HepG2 (cell line): Measurements from ENCODE around the gene CCDC30. TPM values are rescaled to one million over a fixed set of nuclear protein-coding genes. Genes with fewer than 3 reads are reported as not detected.

ENCODE experiments used
- ATAC-seq: fragments of 200-7000 bp; cut with Tn5 transposase; 3 replicates; pipeline ENCODE4 v1.9.1; 2020; ENCODE audit warnings: mild to moderate bottlenecking, moderate library complexity
- BruUV-seq: library from RNA; stranded (reverse); fragments of 400-500 nt; replicated peaks from 2 replicates; lab custom pipeline; 2021; lab: Mats Ljungman, UMichigan
- CTCF ChIA-PET: fragments of 300-600 bp; formaldehyde crosslinking; extraction: SDS; loops from one replicate; lab custom pipeline; 2021; ENCODE audit warnings: low total read pairs, inconsistent platforms, low intra/inter-chr PET ratio; lab: Yijun Ruan, JAX
- POLR2A ChIA-PET: fragments of 350-600 bp; sonication (Branson Sonifier 250); formaldehyde crosslinking; loops from one replicate; lab custom pipeline; 2020; ENCODE audit warnings: antibody characterized with exemption, inconsistent platforms; lab: Yijun Ruan, JAX
- DNase-seq: peaks from one replicate; pipeline ENCODE4 v3.0.0-alpha.2; 2015; ENCODE audit warnings: low spot score
- FAIRE-seq: peaks from 3 replicates; lab custom pipeline; 2011; peaks lifted over from hg19 to GRCh38; lab: Jason Lieb, UNC
- H2AFZ ChIP-seq: one replicate; pipeline ENCODE4 v1.6.1; 2011; ENCODE audit warnings: low read length, inconsistent platforms
- H3K27ac ChIP-seq: fragments of 300-600 bp; 3 replicates; pipeline ENCODE4 v1.8.0; 2011; ENCODE audit warnings: mixed run types, mild to moderate bottlenecking, mixed read lengths, low read length, inconsistent platforms; ENCODE audit not compliant: insufficient read depth; ENCODE audit errors: extremely low read length
- H3K27me3 ChIP-seq, 2 experiments: fragments of 200-600 bp in 1 of 2; 2 replicates in 1 of 2; 3 replicates in 1 of 2; pipeline versions ENCODE4 v1.6.0 to v1.8.0; 2011; ENCODE audit warnings: low read length in 2 of 2, mild to moderate bottlenecking in 2 of 2, moderate library complexity in 2 of 2, inconsistent platforms in 1 of 2; ENCODE audit not compliant: insufficient read depth in 2 of 2, control insufficient read depth in 1 of 2
- H3K36me3 ChIP-seq, 2 experiments: fragments of 200-600 bp in 1 of 2; replicated peaks in 1 of 2; 2 replicates in 1 of 2; 3 replicates in 1 of 2; pipeline versions ENCODE4 v1.5.1 to v1.8.0; 2011; ENCODE audit warnings: low read length in 2 of 2, inconsistent platforms in 1 of 2; ENCODE audit not compliant: insufficient read depth in 2 of 2, control insufficient read depth in 1 of 2
- H3K4me1 ChIP-seq: 2 replicates; pipeline ENCODE4 v1.5.1; 2012; ENCODE audit warnings: low read length, inconsistent platforms; ENCODE audit not compliant: insufficient read depth
- H3K4me2 ChIP-seq: 2 replicates; pipeline ENCODE4 v1.6.0; 2011; ENCODE audit warnings: low read depth, low read length, inconsistent platforms
- H3K4me3 ChIP-seq, 3 experiments: fragments of 200-600 bp in 1 of 3; sonication (generic), shearing (Covaris generic) in 1 of 3; replicated peaks in 1 of 3; 2 replicates each; pipeline ENCODE4 v1.5.1; 2011 to 2016; ENCODE audit warnings: low read length in 3 of 3, inconsistent platforms in 2 of 3, low read depth in 2 of 3, mild to moderate bottlenecking in 2 of 3, control low read depth in 1 of 3, mixed read lengths in 1 of 3; ENCODE audit not compliant: insufficient read depth in 1 of 3
- H3K79me2 ChIP-seq: one replicate; pipeline ENCODE4 v1.6.1; 2011; ENCODE audit warnings: low read length, inconsistent platforms; ENCODE audit not compliant: insufficient read depth
- H3K9ac ChIP-seq: 2 replicates; pipeline ENCODE4 v1.6.0; 2011; ENCODE audit warnings: mild to moderate bottlenecking, low read depth, low read length, inconsistent platforms; ENCODE audit not compliant: insufficient read depth
- H3K9me3 ChIP-seq: 2 replicates; pipeline ENCODE4 v1.5.1; 2012; ENCODE audit warnings: mild to moderate bottlenecking, low read length
- H4K20me1 ChIP-seq: 2 replicates; pipeline ENCODE4 v1.6.0; 2011; ENCODE audit warnings: inconsistent platforms, mild to moderate bottlenecking, low read length, moderate library complexity; ENCODE audit not compliant: insufficient read depth
- BRCA1 ChIP-seq: sonication (generic); formaldehyde crosslinking; IDR thresholded peaks from 2 replicates; pipeline ENCODE4 v1.4.0; 2020; ENCODE audit warnings: missing genetic modification reagents
- CCAR2 ChIP-seq: fragments of 200-400 bp; formaldehyde crosslinking; optimal IDR thresholded peaks from 2 replicates; pipeline ENCODE3; 2018; ENCODE audit warnings: low read depth, mild to moderate bottlenecking, low read length, moderate library complexity
- CEBPB ChIP-seq: IDR thresholded peaks from 2 replicates; pipeline ENCODE4 v1.6.1; 2011; ENCODE audit warnings: low read depth, low read length, improper control_type of control experiment, borderline replicate concordance
- CEBPG ChIP-seq: IDR thresholded peaks from 2 replicates; pipeline ENCODE4 v1.6.1; 2016
- HNF4A ChIP-seq: sonication (generic); formaldehyde crosslinking; IDR thresholded peaks from 2 replicates; pipeline ENCODE4 v1.4.0; 2020; ENCODE audit warnings: missing genetic modification reagents
- HNF4G ChIP-seq, 2 experiments: sonication (generic) in 1 of 2; formaldehyde crosslinking in 1 of 2; IDR thresholded peaks; 2 replicates each; pipeline versions ENCODE4 v1.4.0 to v1.6.1; 2011 to 2020; ENCODE audit warnings: borderline replicate concordance in 2 of 2, low read depth in 2 of 2, mild to moderate bottlenecking in 2 of 2, low read length in 1 of 2, missing genetic modification reagents in 1 of 2, moderate library complexity in 1 of 2
- KAT7 ChIP-seq: IDR thresholded peaks from 2 replicates; pipeline ENCODE4 v1.6.1; 2018; ENCODE audit warnings: borderline replicate concordance, missing compliant biosample characterization
- LCORL ChIP-seq, 2 experiments: fragments of 450-650 bp in 1 of 2; sonication (generic) in 1 of 2; formaldehyde crosslinking in 1 of 2; IDR thresholded peaks; 2 replicates each; pipeline versions ENCODE4 v1.5.0 to v1.6.1; 2017 to 2020; ENCODE audit warnings: antibody characterized with exemption in 1 of 2, missing genetic modification reagents in 1 of 2
- RFXAP ChIP-seq: sonication (generic); formaldehyde crosslinking; IDR thresholded peaks from 2 replicates; pipeline ENCODE4 v1.4.0; 2020; ENCODE audit warnings: missing genetic modification reagents, borderline replicate concordance
- SIX4 ChIP-seq: sonication (generic); formaldehyde crosslinking; IDR thresholded peaks from 2 replicates; pipeline ENCODE4 v1.4.0; 2020; ENCODE audit warnings: missing genetic modification reagents
- SOX5 ChIP-seq: IDR thresholded peaks from 2 replicates; pipeline ENCODE4 v1.6.1; 2016; ENCODE audit warnings: borderline replicate concordance
- THAP11 ChIP-seq: IDR thresholded peaks from 2 replicates; pipeline ENCODE4 v1.6.1; 2016; ENCODE audit warnings: missing biosample characterization, missing genetic modification reagents
- ZMYM3 ChIP-seq: sonication (generic); formaldehyde crosslinking; IDR thresholded peaks from 2 replicates; pipeline ENCODE4 v1.5.1; 2020; ENCODE audit warnings: mild to moderate bottlenecking, missing genetic modification reagents
- ZSCAN29 ChIP-seq: sonication (generic); formaldehyde crosslinking; conservative IDR thresholded peaks from 2 replicates; pipeline ENCODE4 v1.4.0; 2020; ENCODE audit warnings: mild to moderate bottlenecking, missing genetic modification reagents
- WGBS: methylation state at CpG from one replicate; pipeline ENCODE4 v1.1.6; 2017; ENCODE audit warnings: low lambda C conversion rate; 5-methylcytosine and 5-hydroxymethylcytosine counted together
- in situ Hi-C: cut with HindIII; loops from 2 replicates; pipeline ENCODE4 v1.10.0; 2017; ENCODE audit warnings: low pct_unique_long_range_greater_than_20kb; ENCODE audit not compliant: extremely low pct_ligation_motif_present
- intact Hi-C: fragments of 100-400 bp; cut with micrococcal nuclease; formaldehyde crosslinking; loops from one replicate; pipeline ENCODE4 v1.10.0; 2022; ENCODE audit not compliant: unreplicated experiment
- polyA plus RNA-seq, 8 experiments: library from polyadenylated mRNA; depleted of rRNA in 3 of 8; stranded (reverse) in 7 of 8; unstranded in 1 of 8; fragments of >200 nt; fragmentation: Illumina TruSeq in 4 of 8; extraction: Trizol in 4 of 8; gene quantifications; 2 replicates each; pipeline versions ENCODE4 v1.2.1 to v1.2.3, GENCODE V29; 2011 to 2016; ENCODE audit warnings: low read depth in 4 of 8, missing spikeins in 1 of 8, mixed read lengths in 1 of 8; ENCODE audit not compliant: insufficient read depth in 1 of 8
- total RNA-seq, 5 experiments: library from RNA; depleted of rRNA; stranded (reverse); fragments of >200 nt; fragmentation: Illumina TruSeq; extraction: Trizol; gene quantifications; 2 replicates each; pipeline ENCODE4 v1.2.3, GENCODE V29; 2016; ENCODE audit warnings: low read depth in 1 of 5
- TF ChIP-seq, protein P1 (sequence below): sonication (generic); formaldehyde crosslinking; IDR thresholded peaks from 2 replicates; pipeline ENCODE4 v1.5.0; 2020; ENCODE audit warnings: mild to moderate bottlenecking, missing genetic modification reagents
- TF ChIP-seq, protein P2 (sequence below): sonication (generic); formaldehyde crosslinking; IDR thresholded peaks from 2 replicates; pipeline ENCODE4 v1.5.0; 2020; ENCODE audit warnings: mild to moderate bottlenecking, missing genetic modification reagents, borderline replicate concordance

The CCDC30 gene
- total and polyA plus RNA-seq, 2 of the 13 experiments (the other 11 are each of a cell fraction or from before 2014, with no cell fraction given), result 0.25 to 0.77 TPM

DNA sequence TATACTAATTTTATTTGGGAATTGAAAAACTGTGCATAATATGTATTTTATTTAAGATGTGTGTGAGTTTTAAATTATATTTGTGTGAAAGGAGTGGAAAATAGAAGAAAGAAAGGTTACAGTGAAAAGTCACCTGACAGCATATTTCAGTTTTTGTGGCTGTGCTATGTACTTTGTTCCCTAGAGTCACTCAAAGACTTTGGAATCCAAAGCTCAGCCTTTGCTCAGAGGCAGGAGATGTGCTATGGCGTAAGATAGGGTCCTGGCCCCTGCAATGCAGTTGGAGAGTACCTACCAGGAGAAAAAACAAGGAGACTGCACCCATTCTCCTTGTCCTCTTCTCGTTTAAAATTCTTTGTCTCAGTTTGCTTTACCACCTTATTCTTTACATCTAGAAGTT, 2.9 kb downstream of the CCDC30 start:
- 2% methylated on average over 2 of the region's 2 CpGs for whole genome bisulfite sequencing
- peak; percentile 64 for FAIRE-seq
- no peaks in the 10 kb centered on the region for H3K9me3 ChIP-seq
- DNase-seq, result peak; percentile 58
- no peaks in the 10 kb centered on the region for H3K36me3 ChIP-seq
- peak; percentile 46 for ATAC-seq
- H2AFZ ChIP-seq, result no peak overlapping the region
- H3K4me1 ChIP-seq, result peaks cover 39% of the 10 kb centered on the region
- ChIA-PET POLR2A (interaction anchor here (1.0 kb wide), 1 partner anchor 9 kb away, joined by 8 read pairs; the partner anchor contains the start of gene PPCS), CTCF (no interaction called here)
- BruUV-seq, result no TSS peak
- intact Hi-C loops (no loop called here), in situ Hi-C loops (no loop called here)
- no peaks in the 10 kb centered on the region for H3K27me3 ChIP-seq
- peak overlapping the region; percentile 27 for H3K27ac ChIP-seq
- H3K4me2 ChIP-seq, result peak overlapping the region; percentile 16
- H3K4me3 ChIP-seq, result no peak overlapping the region
- no peak overlapping the region for H3K9ac ChIP-seq
- H3K79me2 ChIP-seq, result no peaks in the 10 kb centered on the region
- H4K20me1 ChIP-seq, result no peaks in the 10 kb centered on the region
- TF ChIP-seq CEBPG (CRISPR knock-in tag) (peak; percentile 66), THAP11 (CRISPR knock-in tag) (peak; percentile 24; the same call in 1 of the 2 replicates), CCAR2 (no peak), ZMYM3 (CRISPR knock-in tag) (peak; percentile 36; the same call in 1 of the 2 replicates), ZSCAN29 (CRISPR knock-in tag) (no peak), SIX4 (CRISPR knock-in tag) (no peak), HNF4A (CRISPR knock-in tag) (peak; percentile 88), LCORL (IDR thresholded peaks at IDR 0.05) (no peak), LCORL (CRISPR knock-in tag; IDR thresholded peaks at IDR 0.05) (0 out of 2 replicates have a peak, but pooled peaks have one; percentile 33), RFXAP (CRISPR knock-in tag) (no peak), HNF4G (IDR thresholded peaks at IDR 0.05; ENCODE audit: borderline replicate concordance, low read depth, low read length) (peak; percentile 84), HNF4G (CRISPR knock-in tag; IDR thresholded peaks at IDR 0.05; ENCODE audit: borderline replicate concordance, low read depth) (no peak), SOX5 (CRISPR knock-in tag) (0 out of 2 replicates have a peak, but pooled peaks have one; percentile 13), BRCA1 (CRISPR knock-in tag) (no peak), CEBPB (peak; percentile 75; the same call in 1 of the 2 replicates), KAT7 (no peak)
- TF ChIP-seq, protein P1, sequence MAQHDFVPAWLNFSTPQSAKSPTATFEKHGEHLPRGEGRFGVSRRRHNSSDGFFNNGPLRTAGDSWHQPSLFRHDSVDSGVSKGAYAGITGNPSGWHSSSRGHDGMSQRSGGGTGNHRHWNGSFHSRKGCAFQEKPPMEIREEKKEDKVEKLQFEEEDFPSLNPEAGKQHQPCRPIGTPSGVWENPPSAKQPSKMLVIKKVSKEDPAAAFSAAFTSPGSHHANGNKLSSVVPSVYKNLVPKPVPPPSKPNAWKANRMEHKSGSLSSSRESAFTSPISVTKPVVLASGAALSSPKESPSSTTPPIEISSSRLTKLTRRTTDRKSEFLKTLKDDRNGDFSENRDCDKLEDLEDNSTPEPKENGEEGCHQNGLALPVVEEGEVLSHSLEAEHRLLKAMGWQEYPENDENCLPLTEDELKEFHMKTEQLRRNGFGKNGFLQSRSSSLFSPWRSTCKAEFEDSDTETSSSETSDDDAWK (CRISPR knock-in tag), result no peak
- TF ChIP-seq, protein P2, sequence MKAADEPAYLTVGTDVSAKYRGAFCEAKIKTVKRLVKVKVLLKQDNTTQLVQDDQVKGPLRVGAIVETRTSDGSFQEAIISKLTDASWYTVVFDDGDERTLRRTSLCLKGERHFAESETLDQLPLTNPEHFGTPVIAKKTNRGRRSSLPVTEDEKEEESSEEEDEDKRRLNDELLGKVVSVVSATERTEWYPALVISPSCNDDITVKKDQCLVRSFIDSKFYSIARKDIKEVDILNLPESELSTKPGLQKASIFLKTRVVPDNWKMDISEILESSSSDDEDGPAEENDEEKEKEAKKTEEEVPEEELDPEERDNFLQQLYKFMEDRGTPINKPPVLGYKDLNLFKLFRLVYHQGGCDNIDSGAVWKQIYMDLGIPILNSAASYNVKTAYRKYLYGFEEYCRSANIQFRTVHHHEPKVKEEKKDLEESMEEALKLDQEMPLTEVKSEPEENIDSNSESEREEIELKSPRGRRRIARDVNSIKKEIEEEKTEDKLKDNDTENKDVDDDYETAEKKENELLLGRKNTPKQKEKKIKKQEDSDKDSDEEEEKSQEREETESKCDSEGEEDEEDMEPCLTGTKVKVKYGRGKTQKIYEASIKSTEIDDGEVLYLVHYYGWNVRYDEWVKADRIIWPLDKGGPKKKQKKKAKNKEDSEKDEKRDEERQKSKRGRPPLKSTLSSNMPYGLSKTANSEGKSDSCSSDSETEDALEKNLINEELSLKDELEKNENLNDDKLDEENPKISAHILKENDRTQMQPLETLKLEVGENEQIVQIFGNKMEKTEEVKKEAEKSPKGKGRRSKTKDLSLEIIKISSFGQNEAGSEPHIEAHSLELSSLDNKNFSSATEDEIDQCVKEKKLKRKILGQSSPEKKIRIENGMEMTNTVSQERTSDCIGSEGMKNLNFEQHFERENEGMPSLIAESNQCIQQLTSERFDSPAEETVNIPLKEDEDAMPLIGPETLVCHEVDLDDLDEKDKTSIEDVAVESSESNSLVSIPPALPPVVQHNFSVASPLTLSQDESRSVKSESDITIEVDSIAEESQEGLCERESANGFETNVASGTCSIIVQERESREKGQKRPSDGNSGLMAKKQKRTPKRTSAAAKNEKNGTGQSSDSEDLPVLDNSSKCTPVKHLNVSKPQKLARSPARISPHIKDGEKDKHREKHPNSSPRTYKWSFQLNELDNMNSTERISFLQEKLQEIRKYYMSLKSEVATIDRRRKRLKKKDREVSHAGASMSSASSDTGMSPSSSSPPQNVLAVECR (CRISPR knock-in tag), result peak; percentile 24; the same call in 1 of the 2 replicates
